HG02798 (cell line): Measurements from ENCODE around the gene OR13G1.
"Not testable (repeated sequence)": the region's sequence is repeated elsewhere in the genome, so short reads cannot be mapped to it uniquely, and the experiment has no call there.

Experiments
- ATAC-seq: cut with Tn5 transposase; IDR thresholded peaks from one replicate; pipeline ENCODE4 v1.9.1; 2021; ENCODE audit warnings: mild to moderate bottlenecking; ENCODE audit not compliant: unreplicated experiment, poor library complexity

OR13G1 gene

GRCh38 chr1:247679639-247680038 lies at the start of gene OR13G1:
OR13G1 (minus strand) TSS chr1:247679739; CDS start chr1:247673041, 6,698 bp downstream.
- no peak for ATAC-seq

- ATAC-seq = no peak
These were observed 41.7 kb upstream of the OR13G1 start for GRCh38 chr1:247721222-247721621.

- ATAC-seq = no peak
These were observed 37.0 kb upstream of the OR13G1 start, which contains the start of gene OR6F1 for GRCh38 chr1:247716546-247716945. OR6F1 (minus strand) TSS chr1:247716646; CDS start chr1:247712755, 3,891 bp downstream.

GRCh38 chr1:247713753-247714152 lies 34.2 kb upstream of the OR13G1 start:
- no peak for ATAC-seq

GRCh38 chr1:247710681-247711080 lies 31.1 kb upstream of the OR13G1 start:
- ATAC-seq = not testable (repeated sequence)

- no peak for ATAC-seq
These were observed 21.8 kb upstream of the OR13G1 start for GRCh38 chr1:247701338-247701737.

GRCh38 chr1:247681288-247681897 lies 1.9 kb upstream of the OR13G1 start:
- ATAC-seq = peak; percentile 91

- no peak for ATAC-seq
These were observed 632 bp upstream of the OR13G1 start for GRCh38 chr1:247680171-247680570.

GRCh38 chr1:247669225-247669624 lies 10.3 kb downstream of the OR13G1 start:
- no peak for ATAC-seq

GRCh38 chr1:247656221-247656875 lies 23.2 kb downstream of the OR13G1 start:
- no peak for ATAC-seq

GRCh38 chr1:247653040-247653439 lies 26.5 kb downstream of the OR13G1 start:
- no peak for ATAC-seq

- no peak for ATAC-seq
These were observed 31.7 kb downstream of the OR13G1 start for GRCh38 chr1:247647864-247648263.

- ATAC-seq = no peak
These were observed 32.7 kb downstream of the OR13G1 start for GRCh38 chr1:247646867-247647266.

GRCh38 chr1:247642742-247643141 lies 36.8 kb downstream of the OR13G1 start:
- no peak for ATAC-seq

GRCh38 chr1:247639381-247639981 lies 40.1 kb downstream of the OR13G1 start:
- no peak for ATAC-seq

GRCh38 chr1:247638781-247639180 lies 40.8 kb downstream of the OR13G1 start:
- ATAC-seq = no peak

- ATAC-seq = no peak
These were observed 41.5 kb downstream of the OR13G1 start for GRCh38 chr1:247638011-247638410.

GRCh38 chr1:247627951-247628350 lies 51.6 kb downstream of the OR13G1 start:
- ATAC-seq = no peak
